Endothelial cell (in vitro differentiated cells): Measurements from ENCODE around the gene MGAT5. TPM values are rescaled to one million over a fixed set of nuclear protein-coding genes. Genes with fewer than 3 reads are reported as not detected.

ENCODE experiments used
- DNase-seq: peaks from one replicate; pipeline ENCODE4 v3.0.0; 2021; ENCODE audit warnings: low spot score
- H3K27ac Mint-ChIP-seq: one replicate; pipeline ENCODE4 v1.8.0; 2021; ENCODE audit warnings: mixed read lengths, inconsistent platforms; ENCODE audit not compliant: unreplicated experiment
- H3K27me3 Mint-ChIP-seq: one replicate; pipeline ENCODE4 v1.8.0; 2021; ENCODE audit warnings: mild to moderate bottlenecking, moderate library complexity, mixed read lengths, inconsistent platforms; ENCODE audit not compliant: unreplicated experiment
- H3K36me3 Mint-ChIP-seq: one replicate; pipeline ENCODE4 v1.8.0; 2021; ENCODE audit warnings: mild to moderate bottlenecking, low read depth, mixed read lengths, inconsistent platforms; ENCODE audit not compliant: unreplicated experiment
- H3K4me1 Mint-ChIP-seq: one replicate; pipeline ENCODE4 v1.8.0; 2021; ENCODE audit warnings: mild to moderate bottlenecking, mixed read lengths, inconsistent platforms; ENCODE audit not compliant: unreplicated experiment
- H3K4me3 Mint-ChIP-seq: one replicate; pipeline ENCODE4 v1.8.0; 2021; ENCODE audit warnings: mild to moderate bottlenecking, mixed read lengths, inconsistent platforms; ENCODE audit not compliant: unreplicated experiment
- H3K9me3 Mint-ChIP-seq: one replicate; pipeline ENCODE4 v1.8.0; 2021; ENCODE audit warnings: mixed read lengths, inconsistent platforms; ENCODE audit not compliant: unreplicated experiment
- total RNA-seq: library from RNA; stranded (reverse); fragmentation: NEBNext Ultra II Directional; extraction: Animal tissue kit (Norgen Biotek cat#: 25700); gene quantifications from one replicate; pipeline ENCODE4 v1.2.1, GENCODE V29; 2021; ENCODE audit not compliant: unreplicated experiment
- TF ChIP-seq, protein P1 (sequence below): fragments of 200-600 bp; sonication (generic); IDR thresholded peaks from one replicate; pipeline ENCODE4 v1.5.0; 2021; ENCODE audit warnings: antibody characterized with exemption; ENCODE audit not compliant: unreplicated experiment

MGAT5 gene
- total RNA-seq, 1 donor from 2014 or later = 124 TPM

GRCh38 chr2:134269972-134270735 lies 16.3 kb downstream of the MGAT5 start:
- DNase-seq = no peak
- H3K27ac Mint-ChIP-seq = no peak overlapping the region
- H3K9me3 Mint-ChIP-seq = no peaks in the 10 kb centered on the region
- TF ChIP-seq, protein P1, sequence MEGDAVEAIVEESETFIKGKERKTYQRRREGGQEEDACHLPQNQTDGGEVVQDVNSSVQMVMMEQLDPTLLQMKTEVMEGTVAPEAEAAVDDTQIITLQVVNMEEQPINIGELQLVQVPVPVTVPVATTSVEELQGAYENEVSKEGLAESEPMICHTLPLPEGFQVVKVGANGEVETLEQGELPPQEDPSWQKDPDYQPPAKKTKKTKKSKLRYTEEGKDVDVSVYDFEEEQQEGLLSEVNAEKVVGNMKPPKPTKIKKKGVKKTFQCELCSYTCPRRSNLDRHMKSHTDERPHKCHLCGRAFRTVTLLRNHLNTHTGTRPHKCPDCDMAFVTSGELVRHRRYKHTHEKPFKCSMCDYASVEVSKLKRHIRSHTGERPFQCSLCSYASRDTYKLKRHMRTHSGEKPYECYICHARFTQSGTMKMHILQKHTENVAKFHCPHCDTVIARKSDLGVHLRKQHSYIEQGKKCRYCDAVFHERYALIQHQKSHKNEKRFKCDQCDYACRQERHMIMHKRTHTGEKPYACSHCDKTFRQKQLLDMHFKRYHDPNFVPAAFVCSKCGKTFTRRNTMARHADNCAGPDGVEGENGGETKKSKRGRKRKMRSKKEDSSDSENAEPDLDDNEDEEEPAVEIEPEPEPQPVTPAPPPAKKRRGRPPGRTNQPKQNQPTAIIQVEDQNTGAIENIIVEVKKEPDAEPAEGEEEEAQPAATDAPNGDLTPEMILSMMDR = no peak
- H3K27me3 Mint-ChIP-seq = peaks cover 4% of the 10 kb centered on the region
- peaks cover 13% of the 10 kb centered on the region for H3K36me3 Mint-ChIP-seq
- no peak overlapping the region for H3K4me3 Mint-ChIP-seq
- peaks cover 3% of the 10 kb centered on the region for H3K4me1 Mint-ChIP-seq

DNA sequence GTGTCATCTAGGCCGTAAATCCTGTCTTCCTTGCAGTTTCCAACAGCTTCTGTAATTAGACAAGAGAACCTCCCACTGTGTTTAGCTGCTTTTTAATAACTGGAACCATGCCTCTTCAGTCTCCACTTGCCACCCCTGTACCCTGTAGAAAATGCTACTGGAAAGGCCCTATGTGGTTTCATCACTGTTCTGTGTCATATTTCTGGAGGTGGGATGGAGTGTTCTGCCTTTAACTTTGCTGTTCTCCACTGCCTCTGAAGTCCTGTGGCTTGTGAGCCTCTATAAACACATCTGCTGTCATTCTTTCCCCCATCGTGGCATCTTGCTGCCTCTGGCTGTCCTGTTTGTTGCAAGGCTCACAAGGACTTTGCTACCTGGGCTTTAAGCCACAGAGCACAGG lies 17.9 kb downstream of the MGAT5 start:
- TF ChIP-seq, protein P1 = no peak
- Mint-ChIP-seq H3K27ac (no peak overlapping the region), H3K4me3 (no peak overlapping the region), H3K4me1 (peaks cover 10% of the 10 kb centered on the region), H3K9me3 (no peaks in the 10 kb centered on the region), H3K36me3 (peaks cover 17% of the 10 kb centered on the region), H3K27me3 (peaks cover 2% of the 10 kb centered on the region)
- no peak for DNase-seq

DNA sequence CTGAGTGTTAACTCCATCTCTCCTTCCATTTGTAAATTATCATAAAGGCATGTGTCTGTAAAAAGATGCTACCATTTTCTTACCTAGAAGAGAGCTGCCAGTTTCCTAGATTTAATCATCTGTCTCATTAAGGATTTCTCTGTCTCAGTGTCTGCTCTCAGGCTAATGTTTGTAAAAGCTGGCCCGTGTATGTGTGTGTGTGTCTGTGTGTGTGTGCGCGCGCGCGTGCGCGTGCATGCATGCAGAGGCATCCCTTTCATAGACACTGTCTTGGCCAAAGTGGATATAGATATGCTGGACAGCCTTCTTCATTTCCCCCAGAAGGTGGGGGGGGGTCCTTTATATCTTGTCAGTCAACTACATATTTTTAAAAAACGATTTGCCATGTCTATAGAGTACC lies 18.9 kb downstream of the MGAT5 start:
- Mint-ChIP-seq H3K36me3 (peaks cover 22% of the 10 kb centered on the region), H3K27ac (no peak overlapping the region), H3K4me3 (no peak overlapping the region), H3K27me3 (peaks cover 2% of the 10 kb centered on the region), H3K9me3 (no peaks in the 10 kb centered on the region), H3K4me1 (peaks cover 10% of the 10 kb centered on the region)
- DNase-seq = no peak
- TF ChIP-seq, protein P1 = no peak

DNA sequence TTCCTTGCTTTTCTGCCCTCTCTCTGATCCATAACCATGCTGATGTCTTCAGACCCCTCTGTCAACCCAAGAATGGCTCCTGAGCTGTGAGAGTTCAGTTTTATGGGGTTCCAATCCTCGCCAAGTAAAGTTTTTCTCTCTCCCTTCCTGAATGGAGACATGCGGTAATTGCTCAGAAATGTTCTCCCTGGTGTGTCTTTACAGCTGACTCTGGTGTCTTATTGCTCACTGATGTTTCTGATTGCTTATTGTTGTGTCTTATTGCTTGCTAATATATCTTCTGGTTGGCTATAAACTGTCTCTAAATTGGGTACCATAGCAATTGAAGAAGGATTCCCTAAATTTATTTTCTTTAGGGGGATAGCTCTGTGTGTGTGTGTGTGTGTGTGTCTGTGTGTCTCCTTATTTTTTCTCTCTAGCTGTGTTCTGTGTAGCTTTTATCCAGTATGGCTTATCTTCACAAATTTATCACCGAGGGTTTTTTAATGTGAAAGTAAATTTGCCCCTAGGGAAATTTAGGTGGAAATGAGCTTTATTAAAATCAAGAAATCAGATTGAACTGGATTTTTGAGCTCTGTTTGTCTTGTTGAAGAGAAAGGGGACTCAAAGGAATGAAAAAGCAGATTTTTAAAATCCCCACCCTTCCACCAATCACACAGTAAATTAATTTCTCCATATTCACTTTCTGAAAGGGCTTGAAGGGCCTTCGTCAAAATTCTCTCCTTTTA lies 19.5 kb downstream of the MGAT5 start:
- Mint-ChIP-seq H3K9me3 (no peaks in the 10 kb centered on the region), H3K27me3 (peaks cover 2% of the 10 kb centered on the region)

More for the DNA sequence above, 19.5 kb downstream of the MGAT5 start:
- Mint-ChIP-seq H3K4me3 (no peak overlapping the region), H3K4me1 (peaks cover 10% of the 10 kb centered on the region), H3K36me3 (peaks cover 22% of the 10 kb centered on the region), H3K27ac (no peak overlapping the region)
- no peak for DNase-seq
- TF ChIP-seq, protein P1 = no peak
